SK-N-SH treated with all-trans-retinoic acid at 6 μM for 48 hours (cell line): Measurements from ENCODE around the gene SLC22A3.

Source experiments
- ATAC-seq: fragments of 200-7000 bp; cut with Tn5 transposase; 3 replicates; pipeline ENCODE4 v1.9.1; 2020; ENCODE audit warnings: mild to moderate bottlenecking, moderate library complexity
- ARNTL ChIP-seq: fragments of 450-650 bp; formaldehyde crosslinking; IDR thresholded peaks from 2 replicates; pipeline ENCODE4 v1.5.0; 2020; ENCODE audit warnings: low read depth, mild to moderate bottlenecking, moderate library complexity, borderline replicate concordance
- BACH2 ChIP-seq: fragments of 250-450 bp; sonication (Bioruptor Pico); IDR thresholded peaks from 2 replicates; pipeline ENCODE4 v1.9.0; 2021; ENCODE audit warnings: mild to moderate bottlenecking, borderline replicate concordance
- CSDC2 ChIP-seq: fragments of 250-450 bp; sonication (Bioruptor Pico); IDR thresholded peaks from 2 replicates; pipeline ENCODE4 v1.5.0; 2020; ENCODE audit warnings: mild to moderate bottlenecking, moderate library complexity
- CSRNP3 ChIP-seq: fragments of 250-450 bp; sonication (Bioruptor Pico); IDR thresholded peaks from 2 replicates; pipeline ENCODE4 v1.5.1; 2021; ENCODE audit warnings: mild to moderate bottlenecking, moderate library complexity
- GLIS3 ChIP-seq: fragments of 250-450 bp; sonication (Bioruptor Pico); IDR thresholded peaks from 2 replicates; pipeline ENCODE4 v1.5.0; 2020; ENCODE audit warnings: mild to moderate bottlenecking, moderate library complexity
- ISL1 ChIP-seq: fragments of 250-450 bp; sonication (Bioruptor Pico); IDR thresholded peaks from 2 replicates; pipeline ENCODE4 v2.1.2; 2022; ENCODE audit warnings: mild to moderate bottlenecking, moderate library complexity
- OSR1 ChIP-seq: fragments of 250-450 bp; sonication (Bioruptor Pico); IDR thresholded peaks from 2 replicates; pipeline ENCODE4 v1.8.0; 2022; ENCODE audit warnings: moderate library complexity, mild to moderate bottlenecking, inconsistent platforms
- POU6F1 ChIP-seq: fragments of 250-450 bp; sonication (Bioruptor Pico); IDR thresholded peaks from 2 replicates; pipeline ENCODE4 v1.8.0; 2021; ENCODE audit warnings: low read depth, mild to moderate bottlenecking, moderate library complexity, borderline replicate concordance
- PPARA ChIP-seq: fragments of 250-450 bp; sonication (Bioruptor Pico); IDR thresholded peaks from 2 replicates; pipeline ENCODE4 v1.5.0; 2020; ENCODE audit warnings: mild to moderate bottlenecking, borderline replicate concordance
- RARB ChIP-seq: fragments of 250-450 bp; sonication (Bioruptor Pico); IDR thresholded peaks from 2 replicates; pipeline ENCODE4 v1.8.0; 2021; ENCODE audit warnings: mild to moderate bottlenecking, moderate library complexity
- SNAI2 ChIP-seq: fragments of 250-450 bp; sonication (Bioruptor Pico); IDR thresholded peaks from 2 replicates; pipeline ENCODE4 v1.5.0; 2020; ENCODE audit warnings: mild to moderate bottlenecking, moderate library complexity
- TCF4 ChIP-seq: fragments of 250-450 bp; sonication (Bioruptor Pico); IDR thresholded peaks from 2 replicates; pipeline ENCODE4 v1.8.0; 2021; ENCODE audit warnings: mild to moderate bottlenecking, moderate library complexity, borderline replicate concordance
- TOX ChIP-seq: fragments of 250-450 bp; sonication (Bioruptor Pico); IDR thresholded peaks from 2 replicates; pipeline ENCODE4 v1.8.0; 2021; ENCODE audit warnings: mild to moderate bottlenecking, moderate library complexity, borderline replicate concordance
- ZC3H10 ChIP-seq: fragments of 250-450 bp; sonication (Bioruptor Pico); IDR thresholded peaks from 2 replicates; pipeline ENCODE4 v1.5.1; 2021; ENCODE audit warnings: mild to moderate bottlenecking, moderate library complexity
- ZFP3 ChIP-seq: fragments of 250-450 bp; sonication (Bioruptor Pico); IDR thresholded peaks from 2 replicates; pipeline ENCODE4 v1.5.0; 2020; ENCODE audit warnings: mild to moderate bottlenecking, moderate library complexity
- ZFP30 ChIP-seq: fragments of 450-650 bp; formaldehyde crosslinking; IDR thresholded peaks from 2 replicates; pipeline ENCODE4 v1.5.0; 2022; ENCODE audit warnings: mild to moderate bottlenecking, moderate library complexity
- ZNF565 ChIP-seq: fragments of 450-650 bp; formaldehyde crosslinking; conservative IDR thresholded peaks from 2 replicates; pipeline ENCODE4 v1.5.0; 2020; ENCODE audit warnings: low read depth, mild to moderate bottlenecking, moderate library complexity
- ZNF70 ChIP-seq: fragments of 450-650 bp; formaldehyde crosslinking; IDR thresholded peaks from 2 replicates; pipeline ENCODE4 v1.5.0; 2020; ENCODE audit warnings: mild to moderate bottlenecking, moderate library complexity
- ZNF8 ChIP-seq: fragments of 450-650 bp; formaldehyde crosslinking; IDR thresholded peaks from 2 replicates; pipeline ENCODE4 v1.5.0; 2020; ENCODE audit warnings: mild to moderate bottlenecking, moderate library complexity
- TF ChIP-seq, protein P1 (sequence below): fragments of 250-450 bp; sonication (Bioruptor Pico); IDR thresholded peaks from 2 replicates; pipeline ENCODE4 v1.5.0; 2020; ENCODE audit warnings: mild to moderate bottlenecking, moderate library complexity
- TF ChIP-seq, protein P2 (sequence below): fragments of 250-450 bp; sonication (Bioruptor Pico); IDR thresholded peaks from 2 replicates; pipeline ENCODE4 v1.8.0; 2020; ENCODE audit warnings: mild to moderate bottlenecking, moderate library complexity, borderline replicate concordance

SLC22A3 gene

GRCh38 chr6:160357088-160357487 is 8.9 kb downstream of the SLC22A3 start:
- no peak for ATAC-seq
- TF ChIP-seq ZFP3 (CRISPR knock-in tag) (no peak), SNAI2 (CRISPR knock-in tag) (no peak), OSR1 (CRISPR knock-in tag) (no peak), ZC3H10 (CRISPR knock-in tag) (no peak), ZNF8 (no peak), ZFP30 (CRISPR knock-in tag) (no peak), ZNF565 (no peak), ARNTL (CRISPR knock-in tag) (no peak), GLIS3 (CRISPR knock-in tag) (no peak), POU6F1 (CRISPR knock-in tag) (no peak), TCF4 (CRISPR knock-in tag) (no peak), RARB (no peak)
- TF ChIP-seq, protein P1, sequence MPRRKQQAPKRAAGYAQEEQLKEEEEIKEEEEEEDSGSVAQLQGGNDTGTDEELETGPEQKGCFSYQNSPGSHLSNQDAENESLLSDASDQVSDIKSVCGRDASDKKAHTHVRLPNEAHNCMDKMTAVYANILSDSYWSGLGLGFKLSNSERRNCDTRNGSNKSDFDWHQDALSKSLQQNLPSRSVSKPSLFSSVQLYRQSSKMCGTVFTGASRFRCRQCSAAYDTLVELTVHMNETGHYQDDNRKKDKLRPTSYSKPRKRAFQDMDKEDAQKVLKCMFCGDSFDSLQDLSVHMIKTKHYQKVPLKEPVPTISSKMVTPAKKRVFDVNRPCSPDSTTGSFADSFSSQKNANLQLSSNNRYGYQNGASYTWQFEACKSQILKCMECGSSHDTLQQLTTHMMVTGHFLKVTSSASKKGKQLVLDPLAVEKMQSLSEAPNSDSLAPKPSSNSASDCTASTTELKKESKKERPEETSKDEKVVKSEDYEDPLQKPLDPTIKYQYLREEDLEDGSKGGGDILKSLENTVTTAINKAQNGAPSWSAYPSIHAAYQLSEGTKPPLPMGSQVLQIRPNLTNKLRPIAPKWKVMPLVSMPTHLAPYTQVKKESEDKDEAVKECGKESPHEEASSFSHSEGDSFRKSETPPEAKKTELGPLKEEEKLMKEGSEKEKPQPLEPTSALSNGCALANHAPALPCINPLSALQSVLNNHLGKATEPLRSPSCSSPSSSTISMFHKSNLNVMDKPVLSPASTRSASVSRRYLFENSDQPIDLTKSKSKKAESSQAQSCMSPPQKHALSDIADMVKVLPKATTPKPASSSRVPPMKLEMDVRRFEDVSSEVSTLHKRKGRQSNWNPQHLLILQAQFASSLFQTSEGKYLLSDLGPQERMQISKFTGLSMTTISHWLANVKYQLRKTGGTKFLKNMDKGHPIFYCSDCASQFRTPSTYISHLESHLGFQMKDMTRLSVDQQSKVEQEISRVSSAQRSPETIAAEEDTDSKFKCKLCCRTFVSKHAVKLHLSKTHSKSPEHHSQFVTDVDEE, result no peak

- no peak for ATAC-seq
- TF ChIP-seq OSR1 (CRISPR knock-in tag), result no peak
- no peak for TF ChIP-seq ZFP30 (CRISPR knock-in tag)
- no peak for TF ChIP-seq ISL1 (CRISPR knock-in tag)
- TF ChIP-seq ARNTL (CRISPR knock-in tag), result no peak
- no peak for TF ChIP-seq ZNF70
- no peak for TF ChIP-seq POU6F1 (CRISPR knock-in tag)
Measured at GRCh38 chr6:160358225-160359119, 10.3 kb downstream of the SLC22A3 start.

GRCh38 chr6:160360955-160361354 is 12.8 kb downstream of the SLC22A3 start:
- no peak for TF ChIP-seq ISL1 (CRISPR knock-in tag)
- no peak for TF ChIP-seq POU6F1 (CRISPR knock-in tag)
- TF ChIP-seq CSRNP3, result no peak
- TF ChIP-seq TOX (CRISPR knock-in tag), result no peak
- TF ChIP-seq GLIS3 (CRISPR knock-in tag), result no peak
- ATAC-seq, result no peak

- no peak for ATAC-seq
- TF ChIP-seq ZNF8, result no peak
- TF ChIP-seq BACH2 (CRISPR knock-in tag), result no peak
- TF ChIP-seq CSDC2 (CRISPR knock-in tag), result no peak
- TF ChIP-seq ZFP30 (CRISPR knock-in tag), result no peak
- no peak for TF ChIP-seq TOX (CRISPR knock-in tag)
- no peak for TF ChIP-seq CSRNP3
- TF ChIP-seq ISL1 (CRISPR knock-in tag), result no peak
- TF ChIP-seq, protein P2, sequence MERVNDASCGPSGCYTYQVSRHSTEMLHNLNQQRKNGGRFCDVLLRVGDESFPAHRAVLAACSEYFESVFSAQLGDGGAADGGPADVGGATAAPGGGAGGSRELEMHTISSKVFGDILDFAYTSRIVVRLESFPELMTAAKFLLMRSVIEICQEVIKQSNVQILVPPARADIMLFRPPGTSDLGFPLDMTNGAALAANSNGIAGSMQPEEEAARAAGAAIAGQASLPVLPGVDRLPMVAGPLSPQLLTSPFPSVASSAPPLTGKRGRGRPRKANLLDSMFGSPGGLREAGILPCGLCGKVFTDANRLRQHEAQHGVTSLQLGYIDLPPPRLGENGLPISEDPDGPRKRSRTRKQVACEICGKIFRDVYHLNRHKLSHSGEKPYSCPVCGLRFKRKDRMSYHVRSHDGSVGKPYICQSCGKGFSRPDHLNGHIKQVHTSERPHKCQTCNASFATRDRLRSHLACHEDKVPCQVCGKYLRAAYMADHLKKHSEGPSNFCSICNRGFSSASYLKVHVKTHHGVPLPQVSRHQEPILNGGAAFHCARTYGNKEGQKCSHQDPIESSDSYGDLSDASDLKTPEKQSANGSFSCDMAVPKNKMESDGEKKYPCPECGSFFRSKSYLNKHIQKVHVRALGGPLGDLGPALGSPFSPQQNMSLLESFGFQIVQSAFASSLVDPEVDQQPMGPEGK (CRISPR knock-in tag), result no peak
- no peak for TF ChIP-seq RARB
- TF ChIP-seq GLIS3 (CRISPR knock-in tag), result no peak
- TF ChIP-seq PPARA, result no peak
- no peak for TF ChIP-seq ZFP3 (CRISPR knock-in tag)
- no peak for TF ChIP-seq ZNF565
Measured at GRCh38 chr6:160362556-160362955, 14.4 kb downstream of the SLC22A3 start.
